HepG2 (cell line): Measurements from ENCODE around the gene CNOT8. TPM values are rescaled to one million over a fixed set of nuclear protein-coding genes. Genes with fewer than 3 reads are reported as not detected.
A peak's percentile ranks its signal among the peaks of the same experiment; 100 is the strongest.

Experiments used
- ATAC-seq: fragments of 200-7000 bp; cut with Tn5 transposase; 3 replicates; pipeline ENCODE4 v1.9.1; 2020; ENCODE audit warnings: mild to moderate bottlenecking, moderate library complexity
- BruUV-seq: library from RNA; stranded (reverse); fragments of 400-500 nt; replicated peaks from 2 replicates; lab custom pipeline; 2021; lab: Mats Ljungman, UMichigan
- CTCF ChIA-PET: fragments of 300-600 bp; formaldehyde crosslinking; extraction: SDS; loops from one replicate; lab custom pipeline; 2021; ENCODE audit warnings: low total read pairs, inconsistent platforms, low intra/inter-chr PET ratio; lab: Yijun Ruan, JAX
- POLR2A ChIA-PET: fragments of 350-600 bp; sonication (Branson Sonifier 250); formaldehyde crosslinking; loops from one replicate; lab custom pipeline; 2020; ENCODE audit warnings: antibody characterized with exemption, inconsistent platforms; lab: Yijun Ruan, JAX
- DNase-seq: peaks from one replicate; pipeline ENCODE4 v3.0.0-alpha.2; 2015; ENCODE audit warnings: low spot score
- FAIRE-seq: peaks from 3 replicates; lab custom pipeline; 2011; peaks lifted over from hg19 to GRCh38; lab: Jason Lieb, UNC
- H2AFZ ChIP-seq: one replicate; pipeline ENCODE4 v1.6.1; 2011; ENCODE audit warnings: low read length, inconsistent platforms
- H3K27ac ChIP-seq: fragments of 300-600 bp; 3 replicates; pipeline ENCODE4 v1.8.0; 2011; ENCODE audit warnings: mixed run types, mild to moderate bottlenecking, mixed read lengths, low read length, inconsistent platforms; ENCODE audit not compliant: insufficient read depth; ENCODE audit errors: extremely low read length
- H3K27me3 ChIP-seq, 2 experiments: fragments of 200-600 bp in 1 of 2; 2 replicates in 1 of 2; 3 replicates in 1 of 2; pipeline versions ENCODE4 v1.6.0 to v1.8.0; 2011; ENCODE audit warnings: low read length in 2 of 2, mild to moderate bottlenecking in 2 of 2, moderate library complexity in 2 of 2, inconsistent platforms in 1 of 2; ENCODE audit not compliant: insufficient read depth in 2 of 2, control insufficient read depth in 1 of 2
- H3K36me3 ChIP-seq, 2 experiments: fragments of 200-600 bp in 1 of 2; replicated peaks in 1 of 2; 2 replicates in 1 of 2; 3 replicates in 1 of 2; pipeline versions ENCODE4 v1.5.1 to v1.8.0; 2011; ENCODE audit warnings: low read length in 2 of 2, inconsistent platforms in 1 of 2; ENCODE audit not compliant: insufficient read depth in 2 of 2, control insufficient read depth in 1 of 2
- H3K4me1 ChIP-seq: 2 replicates; pipeline ENCODE4 v1.5.1; 2012; ENCODE audit warnings: low read length, inconsistent platforms; ENCODE audit not compliant: insufficient read depth
- H3K4me2 ChIP-seq: 2 replicates; pipeline ENCODE4 v1.6.0; 2011; ENCODE audit warnings: low read depth, low read length, inconsistent platforms
- H3K4me3 ChIP-seq, 3 experiments: fragments of 200-600 bp in 1 of 3; sonication (generic), shearing (Covaris generic) in 1 of 3; replicated peaks in 1 of 3; 2 replicates each; pipeline ENCODE4 v1.5.1; 2011 to 2016; ENCODE audit warnings: low read length in 3 of 3, inconsistent platforms in 2 of 3, low read depth in 2 of 3, mild to moderate bottlenecking in 2 of 3, control low read depth in 1 of 3, mixed read lengths in 1 of 3; ENCODE audit not compliant: insufficient read depth in 1 of 3
- H3K79me2 ChIP-seq: one replicate; pipeline ENCODE4 v1.6.1; 2011; ENCODE audit warnings: low read length, inconsistent platforms; ENCODE audit not compliant: insufficient read depth
- H3K9ac ChIP-seq: 2 replicates; pipeline ENCODE4 v1.6.0; 2011; ENCODE audit warnings: mild to moderate bottlenecking, low read depth, low read length, inconsistent platforms; ENCODE audit not compliant: insufficient read depth
- H3K9me3 ChIP-seq: 2 replicates; pipeline ENCODE4 v1.5.1; 2012; ENCODE audit warnings: mild to moderate bottlenecking, low read length
- H4K20me1 ChIP-seq: 2 replicates; pipeline ENCODE4 v1.6.0; 2011; ENCODE audit warnings: inconsistent platforms, mild to moderate bottlenecking, low read length, moderate library complexity; ENCODE audit not compliant: insufficient read depth
- ATM ChIP-seq: fragments of 450-650 bp; IDR thresholded peaks from 2 replicates; pipeline ENCODE4 v1.7.1; 2017; ENCODE audit warnings: mild to moderate bottlenecking, borderline replicate concordance
- CCAR2 ChIP-seq: fragments of 200-400 bp; formaldehyde crosslinking; optimal IDR thresholded peaks from 2 replicates; pipeline ENCODE3; 2018; ENCODE audit warnings: low read depth, mild to moderate bottlenecking, low read length, moderate library complexity
- DR1 ChIP-seq: sonication (generic); formaldehyde crosslinking; IDR thresholded peaks from 2 replicates; pipeline ENCODE4 v1.8.0; 2021; ENCODE audit warnings: mild to moderate bottlenecking, missing genetic modification reagents, inconsistent platforms
- FUBP1 ChIP-seq: sonication (generic); formaldehyde crosslinking; IDR thresholded peaks from 2 replicates; pipeline ENCODE4 v1.5.1; 2020; ENCODE audit warnings: missing genetic modification reagents, mild to moderate bottlenecking, borderline replicate concordance
- GPBP1L1 ChIP-seq: sonication (generic); formaldehyde crosslinking; IDR thresholded peaks from 2 replicates; pipeline ENCODE4 v1.5.0; 2020; ENCODE audit warnings: mild to moderate bottlenecking, missing genetic modification reagents
- HDAC1 ChIP-seq: sonication (generic); formaldehyde crosslinking; IDR thresholded peaks from 2 replicates; pipeline ENCODE4 v1.5.1; 2020; ENCODE audit warnings: mild to moderate bottlenecking, missing genetic modification reagents
- HNF4G ChIP-seq, 2 experiments: sonication (generic) in 1 of 2; formaldehyde crosslinking in 1 of 2; IDR thresholded peaks; 2 replicates each; pipeline versions ENCODE4 v1.4.0 to v1.6.1; 2011 to 2020; ENCODE audit warnings: borderline replicate concordance in 2 of 2, low read depth in 2 of 2, mild to moderate bottlenecking in 2 of 2, low read length in 1 of 2, missing genetic modification reagents in 1 of 2, moderate library complexity in 1 of 2
- RELA ChIP-seq: sonication (generic); formaldehyde crosslinking; IDR thresholded peaks from 2 replicates; pipeline ENCODE4 v1.4.0; 2020; ENCODE audit warnings: missing genetic modification reagents
- SAP130 ChIP-seq: IDR thresholded peaks from 2 replicates; pipeline ENCODE4 v1.6.1; 2016; ENCODE audit warnings: low read depth
- SRY ChIP-seq: sonication (generic); formaldehyde crosslinking; IDR thresholded peaks from 2 replicates; pipeline ENCODE4 v1.8.0; 2022; ENCODE audit warnings: mild to moderate bottlenecking, missing genetic modification reagents
- ZBTB38 ChIP-seq: sonication (generic); formaldehyde crosslinking; IDR thresholded peaks from 2 replicates; pipeline ENCODE4 v1.5.1; 2020; ENCODE audit warnings: mild to moderate bottlenecking, missing genetic modification reagents
- ZBTB8A ChIP-seq: sonication (generic); formaldehyde crosslinking; IDR thresholded peaks from 2 replicates; pipeline ENCODE4 v1.4.0; 2020; ENCODE audit warnings: mild to moderate bottlenecking, low read depth, missing genetic modification reagents, borderline replicate concordance
- ZFP36L1 ChIP-seq: sonication (generic); formaldehyde crosslinking; IDR thresholded peaks from 2 replicates; pipeline ENCODE4 v1.8.0; 2022; ENCODE audit warnings: mild to moderate bottlenecking, missing genetic modification reagents, moderate library complexity
- ZMAT5 ChIP-seq: sonication (generic); formaldehyde crosslinking; IDR thresholded peaks from 2 replicates; pipeline ENCODE4 v1.5.0; 2020; ENCODE audit warnings: mild to moderate bottlenecking, low read depth, missing genetic modification reagents, borderline replicate concordance
- ZNF644 ChIP-seq: IDR thresholded peaks from 2 replicates; pipeline ENCODE4 v1.6.1; 2016; ENCODE audit warnings: low read depth
- ZNF710 ChIP-seq: sonication (generic); formaldehyde crosslinking; IDR thresholded peaks from 2 replicates; pipeline ENCODE4 v1.5.0; 2020; ENCODE audit warnings: mild to moderate bottlenecking, missing genetic modification reagents, borderline replicate concordance
- ZNF720 ChIP-seq: sonication (generic); formaldehyde crosslinking; IDR thresholded peaks from 2 replicates; pipeline ENCODE4 v1.4.0; 2020; ENCODE audit warnings: missing genetic modification reagents
- ZSCAN20 ChIP-seq: sonication (generic); formaldehyde crosslinking; IDR thresholded peaks from 2 replicates; pipeline ENCODE4 v1.4.0; 2020; ENCODE audit warnings: missing genetic modification reagents, mild to moderate bottlenecking, borderline replicate concordance
- WGBS: methylation state at CpG from one replicate; pipeline ENCODE4 v1.1.6; 2017; ENCODE audit warnings: low lambda C conversion rate; 5-methylcytosine and 5-hydroxymethylcytosine counted together
- in situ Hi-C: cut with HindIII; loops from 2 replicates; pipeline ENCODE4 v1.10.0; 2017; ENCODE audit warnings: low pct_unique_long_range_greater_than_20kb; ENCODE audit not compliant: extremely low pct_ligation_motif_present
- intact Hi-C: fragments of 100-400 bp; cut with micrococcal nuclease; formaldehyde crosslinking; loops from one replicate; pipeline ENCODE4 v1.10.0; 2022; ENCODE audit not compliant: unreplicated experiment
- polyA plus RNA-seq, 8 experiments: library from polyadenylated mRNA; depleted of rRNA in 3 of 8; stranded (reverse) in 7 of 8; unstranded in 1 of 8; fragments of >200 nt; fragmentation: Illumina TruSeq in 4 of 8; extraction: Trizol in 4 of 8; gene quantifications; 2 replicates each; pipeline versions ENCODE4 v1.2.1 to v1.2.3, GENCODE V29; 2011 to 2016; ENCODE audit warnings: low read depth in 4 of 8, missing spikeins in 1 of 8, mixed read lengths in 1 of 8; ENCODE audit not compliant: insufficient read depth in 1 of 8
- total RNA-seq, 5 experiments: library from RNA; depleted of rRNA; stranded (reverse); fragments of >200 nt; fragmentation: Illumina TruSeq; extraction: Trizol; gene quantifications; 2 replicates each; pipeline ENCODE4 v1.2.3, GENCODE V29; 2016; ENCODE audit warnings: low read depth in 1 of 5

Gene CNOT8
- total and polyA plus RNA-seq, 2 of the 13 experiments (the other 11 are each of a cell fraction or from before 2014, with no cell fraction given) = 37.1 to 74.9 TPM

GRCh38 chr5:154824070-154824469, 34.4 kb upstream of the CNOT8 start:
- Histone ChIP-seq H4K20me1 (peaks cover 4% of the 10 kb centered on the region; the same call in 1 of the 2 replicates), H2AFZ (no peak overlapping the region), H3K4me1 (peaks cover 61% of the 10 kb centered on the region), H3K4me3 (no peak overlapping the region), H3K79me2 (no peaks in the 10 kb centered on the region), H3K4me2 (no peak overlapping the region; the same call in 1 of the 2 replicates), H3K9me3 (no peaks in the 10 kb centered on the region), H3K27me3 (no peaks in the 10 kb centered on the region), H3K36me3 (peaks cover 8 to 36% of the 10 kb centered on the region in 2 experiments; a peak in 4 of 5 replicates), H3K9ac (no peak overlapping the region), H3K27ac (peak overlapping the region; percentile 24)
- in situ Hi-C loops = no loop called here
- ChIA-PET POLR2A (interaction anchor here (0.9 to 1.5 kb wide), 3 partner anchors 19 to 44 kb away, joined by 3 to 4 read pairs (median 3); partner anchors contain the start of gene FAXDC2), CTCF (no interaction called here)
- intact Hi-C loops = no loop called here
- ATAC-seq = peak; percentile 61
- WGBS = 100% methylated on average over 2 of the region's 2 CpGs
- peak; percentile 25 for DNase-seq
- no TSS peak for BruUV-seq
- FAIRE-seq = no peak
- no peak for TF ChIP-seq DR1 (CRISPR knock-in tag)
- no peak for TF ChIP-seq RELA (CRISPR knock-in tag)
- TF ChIP-seq ZSCAN20 (CRISPR knock-in tag) = no peak
- no peak for TF ChIP-seq ATM
- peak; percentile 63 for TF ChIP-seq HNF4G (IDR thresholded peaks at IDR 0.05; ENCODE audit: borderline replicate concordance, low read depth, low read length)
- TF ChIP-seq HNF4G (CRISPR knock-in tag; IDR thresholded peaks at IDR 0.05; ENCODE audit: borderline replicate concordance, low read depth) = no peak
- TF ChIP-seq ZNF710 (CRISPR knock-in tag) = 0 out of 2 replicates have a peak, but pooled peaks have one; percentile 10
- TF ChIP-seq SRY (CRISPR knock-in tag) = no peak
- TF ChIP-seq ZBTB38 = 0 out of 2 replicates have a peak, but pooled peaks have one; percentile 29
- no peak for TF ChIP-seq ZFP36L1 (CRISPR knock-in tag)
- TF ChIP-seq ZBTB8A = no peak
- no peak for TF ChIP-seq FUBP1 (CRISPR knock-in tag)
- TF ChIP-seq ZMAT5 = no peak
- no peak for TF ChIP-seq GPBP1L1 (CRISPR knock-in tag)
- no peak for TF ChIP-seq ZNF644
- peak; percentile 34; the same call in 1 of the 2 replicates for TF ChIP-seq HDAC1 (CRISPR knock-in tag)
- TF ChIP-seq ZNF720 (CRISPR knock-in tag) = no peak
- peak; percentile 33; the same call in 1 of the 2 replicates for TF ChIP-seq SAP130
- TF ChIP-seq CCAR2 = no peak
